Common myeloid progenitor, CD34-positive (primary cell): Measurements from ENCODE around the gene SVIL.

Experiments
- CTCF ChIA-PET: fragments of 350-600 bp; sonication (Branson Sonifier 250); formaldehyde crosslinking; loops from one replicate; lab custom pipeline; 2021; ENCODE audit warnings: antibody characterized with exemption; lab: Charles Lee
- POLR2A ChIA-PET: fragments of 350-600 bp; sonication (Branson Sonifier 250); formaldehyde crosslinking; loops from one replicate; lab custom pipeline; 2021; ENCODE audit warnings: antibody characterized with exemption; lab: Charles Lee
- DNase-seq, 3 donors: peaks; one replicate each; pipeline versions ENCODE4 v3.0.0 to v3.0.0-alpha.2; 2013
- H3K27ac ChIP-seq, 2 experiments: 1 replicate in 1 of 2; 2 replicates in 1 of 2; pipeline ENCODE4 v1.7.0; 2013; ENCODE audit warnings: inconsistent platforms in 2 of 2, low read length in 2 of 2, mild to moderate bottlenecking in 2 of 2, low read depth in 1 of 2, moderate library complexity in 1 of 2; ENCODE audit not compliant: severe bottlenecking in 2 of 2, insufficient read depth in 1 of 2, poor library complexity in 1 of 2
- H3K27me3 ChIP-seq, 5 experiments: replicated peaks in 2 of 5; 1 replicate in 3 of 5; 2 replicates in 2 of 5; pipeline versions ENCODE4 v1.6.1 to v1.7.0; 2013; ENCODE audit warnings: low read length in 4 of 5, mild to moderate bottlenecking in 2 of 5, moderate library complexity in 2 of 5, inconsistent platforms in 1 of 5; ENCODE audit not compliant: insufficient read depth in 5 of 5, control insufficient read depth in 4 of 5
- H3K36me3 ChIP-seq, 4 experiments: 1 replicate in 2 of 4; 2 replicates in 2 of 4; pipeline versions ENCODE4 v1.6.1 to v1.7.0; 2013; ENCODE audit warnings: low read length in 3 of 4, control low read depth in 1 of 4, mild to moderate bottlenecking in 1 of 4; ENCODE audit not compliant: control insufficient read depth in 4 of 4, insufficient read depth in 4 of 4
- H3K4me1 ChIP-seq, 4 experiments: 1 replicate in 3 of 4; 2 replicates in 1 of 4; pipeline versions ENCODE4 v1.6.1 to v1.7.1; 2013; ENCODE audit warnings: low read length in 3 of 4, mild to moderate bottlenecking in 3 of 4, control low read depth in 1 of 4, inconsistent platforms in 1 of 4, moderate library complexity in 1 of 4; ENCODE audit not compliant: control insufficient read depth in 4 of 4, insufficient read depth in 4 of 4; ENCODE audit errors: control extremely low read depth in 1 of 4
- H3K4me3 ChIP-seq, 7 experiments: 1 replicate in 4 of 7; 2 replicates in 3 of 7; pipeline versions ENCODE4 v1.5.1 to v1.7.0; 2013; ENCODE audit warnings: mild to moderate bottlenecking in 7 of 7, low read length in 6 of 7, moderate library complexity in 6 of 7, inconsistent platforms in 2 of 7, low read depth in 2 of 7, control low read depth in 1 of 7; ENCODE audit not compliant: insufficient read depth in 4 of 7, control insufficient read depth in 1 of 7; ENCODE audit errors: extremely low read depth in 1 of 7
- H3K9me3 ChIP-seq, 5 experiments: 1 replicate in 4 of 5; 2 replicates in 1 of 5; pipeline versions ENCODE4 v1.6.1 to v1.7.1; 2013; ENCODE audit warnings: low read length in 4 of 5, mild to moderate bottlenecking in 2 of 5, inconsistent platforms in 1 of 5, low read depth in 1 of 5, moderate library complexity in 1 of 5; ENCODE audit not compliant: control insufficient read depth in 4 of 5, insufficient read depth in 2 of 5; ENCODE audit errors: control extremely low read depth in 1 of 5
- WGBS: methylation state at CpG from one replicate; pipeline ENCODE4 v1.1.5; 2013; ENCODE audit not compliant: insufficient coverage; 5-methylcytosine and 5-hydroxymethylcytosine counted together

The SVIL gene

DNA sequence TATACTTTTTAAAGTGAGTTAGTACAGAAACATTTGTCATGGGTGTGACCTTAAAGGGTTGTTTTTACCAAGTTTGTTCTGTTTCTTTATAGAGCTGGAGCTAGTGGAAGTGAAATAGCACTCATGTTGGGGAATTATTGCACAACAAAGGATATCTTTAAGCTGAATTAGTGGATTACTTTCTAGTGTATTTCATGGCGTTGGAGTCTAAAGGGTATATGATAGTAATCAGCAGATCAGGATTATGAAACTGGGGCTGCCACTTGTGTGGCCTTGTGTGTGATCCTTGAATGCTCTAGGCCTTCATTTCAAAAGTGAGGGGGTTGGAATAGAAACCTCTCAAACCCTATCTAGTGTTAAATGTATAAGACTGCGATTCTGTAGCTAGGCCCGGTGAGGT is 222.3 kb downstream of the SVIL start:
- peaks cover 0 to 3% (median 0%) of the 10 kb centered on the region in 5 experiments for H3K9me3 ChIP-seq
- H3K27ac ChIP-seq: peak overlapping the region in 1 of 2 experiments; percentile 29
- 86% methylated on average over 1 of the region's 3 CpGs for WGBS
- H3K36me3 ChIP-seq: peaks cover 0 to 7% (median 2%) of the 10 kb centered on the region in 4 experiments
- ChIA-PET CTCF (interaction anchor here (0.6 to 1.2 kb wide), 3 partner anchors 20 to 1117 kb away, joined by 3 to 4 read pairs (median 3); no protein-coding TSS in a partner anchor), POLR2A (no interaction called here)
- H3K4me1 ChIP-seq: peaks cover 0 to 17% (median 11%) of the 10 kb centered on the region in 4 experiments
- no peak for DNase-seq
- no peaks in the 10 kb centered on the region for H3K27me3 ChIP-seq
- no peak overlapping the region for H3K4me3 ChIP-seq

DNA sequence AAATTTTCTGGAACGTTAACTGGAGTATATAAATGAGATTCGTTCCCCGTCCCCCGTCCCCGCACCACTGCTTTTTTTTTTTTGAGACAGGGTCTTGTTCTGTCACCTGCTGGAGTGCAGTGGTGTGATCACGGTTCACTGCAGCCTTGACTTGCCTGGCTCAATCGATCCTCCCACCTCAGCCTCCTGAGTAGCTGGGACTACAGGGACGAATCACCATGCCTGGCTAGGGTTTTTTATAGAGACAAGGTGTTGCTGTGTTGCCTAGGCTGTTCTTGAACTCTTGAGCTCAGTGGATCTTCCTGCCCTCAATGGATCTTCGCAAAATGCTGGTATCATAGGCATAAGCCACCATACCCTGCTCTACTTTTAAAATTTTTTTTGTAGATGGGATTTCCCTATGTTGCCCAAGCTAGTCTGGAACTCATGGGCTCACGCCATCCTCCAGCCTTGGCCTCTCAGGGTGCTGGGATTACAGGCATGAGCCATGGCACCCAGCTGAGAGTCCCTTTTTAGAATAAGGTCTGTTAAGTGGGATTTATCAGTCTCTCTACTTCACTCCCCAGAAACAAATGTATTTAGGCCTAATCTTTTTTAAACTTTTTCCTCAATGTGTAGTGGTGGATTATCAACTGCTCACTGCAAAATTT is 223.0 kb downstream of the SVIL start:
- peaks cover 0 to 5% (median 2%) of the 10 kb centered on the region in 4 experiments for H3K36me3 ChIP-seq
- peaks cover 0 to 3% (median 0%) of the 10 kb centered on the region in 5 experiments for H3K9me3 ChIP-seq
- H3K4me1 ChIP-seq: peaks cover 0 to 17% (median 11%) of the 10 kb centered on the region in 4 experiments
- no peak overlapping the region for H3K27ac ChIP-seq
- H3K4me3 ChIP-seq: no peak overlapping the region
- POLR2A ChIA-PET: no interaction called here
- no peaks in the 10 kb centered on the region for H3K27me3 ChIP-seq
- no peak for DNase-seq
- WGBS: 97% methylated on average over 8 of the region's 10 CpGs
- CTCF ChIA-PET: interaction anchor here (0.8 to 1.2 kb wide), 3 partner anchors 13 to 26 kb away, joined by 3 to 4 read pairs (median 3); no protein-coding TSS in a partner anchor

DNA sequence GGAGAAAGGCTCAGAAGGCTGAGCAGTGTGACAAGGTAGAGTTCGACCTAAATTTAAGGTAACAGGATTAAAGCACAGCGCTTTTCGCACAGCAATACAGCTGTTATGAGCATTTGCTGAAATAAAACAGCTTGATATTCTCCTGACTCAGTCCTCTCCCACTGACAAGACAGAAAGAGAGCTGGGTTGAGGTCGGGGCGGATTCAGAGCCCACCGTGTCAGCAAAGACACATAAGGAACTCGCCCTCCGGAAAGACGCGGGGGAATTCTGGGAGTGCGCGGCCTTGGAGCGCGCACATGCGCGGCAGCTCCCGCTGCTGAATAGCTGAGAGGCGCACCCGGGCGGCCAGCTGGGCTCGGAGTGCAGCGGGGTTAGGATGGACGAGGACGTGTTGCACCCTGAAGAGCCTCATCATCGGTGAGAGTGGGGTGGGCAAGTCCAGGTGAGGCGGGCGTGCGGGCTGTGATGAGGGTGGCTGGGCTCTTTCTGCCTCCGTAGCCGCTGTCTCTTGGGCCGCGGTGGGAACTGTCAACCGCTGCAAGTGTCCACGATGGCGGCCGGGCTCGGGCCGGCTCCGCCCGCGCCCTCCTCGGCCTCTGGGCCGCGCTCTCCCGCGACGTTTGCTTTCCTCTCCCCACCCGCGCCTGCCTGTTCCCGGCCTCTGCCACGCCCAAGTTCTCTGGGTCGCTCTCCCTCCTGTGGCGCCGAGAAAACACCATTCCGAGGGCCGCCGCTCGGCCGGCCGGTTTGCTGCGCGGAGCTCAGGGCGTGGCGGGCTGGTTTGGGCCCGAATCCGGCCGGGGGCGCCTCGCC is 225.3 kb downstream of the SVIL start:
- ChIA-PET CTCF (interaction anchor here (0.6 to 1.9 kb wide), 6 partner anchors 9 to 103 kb away, joined by 3 to 6 read pairs (median 4); no protein-coding TSS in a partner anchor), POLR2A (no interaction called here)
- Histone ChIP-seq H3K27me3 (no peaks in the 10 kb centered on the region), H3K36me3 (no peaks in the 10 kb centered on the region), H3K4me1 (peaks cover 0 to 17% (median 11%) of the 10 kb centered on the region in 4 experiments), H3K4me3 (peak overlapping the region; percentile 51 to 96 (median 86)), H3K27ac (peak overlapping the region; percentile 50 to 87), H3K9me3 (peaks cover 0 to 3% (median 0%) of the 10 kb centered on the region in 5 experiments)
- peak; percentile 42 to 68 (median 60) for DNase-seq
- WGBS: 6% methylated on average over 64 of the region's 69 CpGs

DNA sequence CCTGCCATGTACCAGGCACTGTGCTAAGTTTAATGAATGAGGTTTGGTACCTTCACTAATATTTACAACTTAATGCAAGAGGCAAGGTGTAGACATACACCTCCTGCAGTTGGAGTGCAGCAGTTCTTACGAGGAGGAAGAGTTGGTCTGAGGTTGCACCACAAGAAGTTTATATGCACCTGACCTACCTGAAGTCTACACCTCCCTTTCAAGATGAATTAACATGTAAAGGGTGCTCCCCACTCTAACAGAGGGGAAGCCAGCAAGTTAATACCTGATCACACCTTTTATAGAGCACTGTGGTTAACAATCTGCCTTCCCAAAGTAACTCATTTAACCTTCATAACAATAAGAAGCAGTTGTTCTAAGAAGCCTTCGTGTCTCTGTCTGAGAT is 225.9 kb downstream of the SVIL start:
- Histone ChIP-seq H3K27me3 (no peaks in the 10 kb centered on the region), H3K4me1 (peaks cover 0 to 17% (median 11%) of the 10 kb centered on the region in 4 experiments), H3K27ac (peak overlapping the region; percentile 7 to 87), H3K9me3 (peaks cover 0 to 3% (median 0%) of the 10 kb centered on the region in 5 experiments), H3K4me3 (peak overlapping the region; percentile 51 to 96 (median 86)), H3K36me3 (no peaks in the 10 kb centered on the region)
- ChIA-PET POLR2A (no interaction called here), CTCF (interaction anchor here (1.7 to 2.5 kb wide), 3 partner anchors 10 to 17 kb away, joined by 4 to 8 read pairs (median 6); no protein-coding TSS in a partner anchor)
- DNase-seq: peak in 1 of 3 donors; percentile 10
- WGBS: 0% methylated on average over 1 of the region's 2 CpGs
